T-helper 1 cell treated with Interleukin-12 subunit alpha and Interleukin-12 subunit beta and Interleukin-4 antibody, amounts not matched to agents 30 μg/mL and 1 μg/mL, for 36 hours (primary cell): ENCODE data around the gene CCDC77.
A peak's percentile ranks its signal among the peaks of the same experiment; 100 is the strongest.
"Not testable (repeated sequence)": the region's sequence is repeated elsewhere in the genome, so short reads cannot be mapped to it uniquely, and the experiment has no call there.

Experiments used
- H3K27ac Mint-ChIP-seq: one replicate; pipeline ENCODE4 v1.8.0; 2021; ENCODE audit warnings: mild to moderate bottlenecking, mixed read lengths
- H3K27me3 Mint-ChIP-seq: one replicate; pipeline ENCODE4 v1.8.0; 2021; ENCODE audit warnings: low read depth, mixed read lengths
- H3K36me3 Mint-ChIP-seq: one replicate; pipeline ENCODE4 v1.8.0; 2021; ENCODE audit warnings: low read depth, mixed read lengths
- H3K4me1 Mint-ChIP-seq: one replicate; pipeline ENCODE4 v1.8.0; 2021; ENCODE audit warnings: low read depth, mixed read lengths
- H3K4me3 Mint-ChIP-seq: one replicate; pipeline ENCODE4 v1.8.0; 2021; ENCODE audit warnings: mild to moderate bottlenecking, moderate library complexity, mixed read lengths
- H3K9me3 Mint-ChIP-seq: one replicate; pipeline ENCODE4 v1.8.0; 2021; ENCODE audit warnings: mixed read lengths

Gene CCDC77

DNA sequence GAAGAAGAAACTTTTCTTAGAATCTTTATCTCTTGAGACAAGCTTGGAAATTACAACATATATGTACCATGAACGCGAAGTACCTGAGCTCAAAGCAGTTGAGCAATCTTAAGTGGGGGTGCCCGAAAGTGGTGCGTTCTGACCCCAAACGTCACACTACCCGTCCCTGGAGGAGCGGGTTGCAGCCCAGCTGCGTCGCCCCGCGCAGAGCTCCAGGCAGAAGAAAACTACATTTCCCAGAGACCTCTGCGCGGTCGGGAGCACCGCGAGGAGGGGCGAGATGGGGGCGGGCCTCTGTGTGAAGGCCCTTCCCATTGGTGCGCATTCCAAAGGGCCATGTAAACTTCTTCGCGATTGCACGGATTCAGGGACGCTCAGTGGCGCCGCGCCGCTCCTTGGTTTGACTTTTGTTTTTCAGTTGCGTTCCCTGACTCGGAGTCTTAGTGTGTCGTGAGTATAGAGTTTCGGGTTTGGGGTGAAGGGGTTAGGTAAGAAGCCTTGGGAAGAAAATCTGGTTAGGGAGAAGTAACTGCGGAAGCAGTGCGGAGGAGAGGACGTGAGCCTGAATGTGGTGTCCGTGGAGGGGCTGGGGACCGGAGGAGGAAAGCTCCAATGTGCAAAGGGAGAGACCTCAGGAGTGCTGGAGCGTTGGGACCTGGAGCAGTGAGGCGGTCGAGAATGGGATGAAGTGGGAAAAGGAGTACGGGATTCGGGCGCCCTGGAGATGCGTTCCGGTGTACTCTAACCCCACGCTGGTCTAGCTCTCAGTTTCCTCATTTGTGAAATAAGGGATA is at the start of gene CCDC77:
TSS of gene CCDC77 (plus strand) at position 410 of the 794 bp plus-strand sequence. CDS start 7,740 bp downstream, outside the sequence.
- Mint-ChIP-seq H3K9me3 (no peaks in the 10 kb centered on the region), H3K27ac (no peak within 1 kb of the TSS), H3K27me3 (no peaks in the 10 kb centered on the region), H3K4me3 (no peak within 1 kb of the TSS), H3K4me1 (peaks cover 9% of the 10 kb centered on the region), H3K36me3 (no peaks in the 10 kb centered on the region)

DNA sequence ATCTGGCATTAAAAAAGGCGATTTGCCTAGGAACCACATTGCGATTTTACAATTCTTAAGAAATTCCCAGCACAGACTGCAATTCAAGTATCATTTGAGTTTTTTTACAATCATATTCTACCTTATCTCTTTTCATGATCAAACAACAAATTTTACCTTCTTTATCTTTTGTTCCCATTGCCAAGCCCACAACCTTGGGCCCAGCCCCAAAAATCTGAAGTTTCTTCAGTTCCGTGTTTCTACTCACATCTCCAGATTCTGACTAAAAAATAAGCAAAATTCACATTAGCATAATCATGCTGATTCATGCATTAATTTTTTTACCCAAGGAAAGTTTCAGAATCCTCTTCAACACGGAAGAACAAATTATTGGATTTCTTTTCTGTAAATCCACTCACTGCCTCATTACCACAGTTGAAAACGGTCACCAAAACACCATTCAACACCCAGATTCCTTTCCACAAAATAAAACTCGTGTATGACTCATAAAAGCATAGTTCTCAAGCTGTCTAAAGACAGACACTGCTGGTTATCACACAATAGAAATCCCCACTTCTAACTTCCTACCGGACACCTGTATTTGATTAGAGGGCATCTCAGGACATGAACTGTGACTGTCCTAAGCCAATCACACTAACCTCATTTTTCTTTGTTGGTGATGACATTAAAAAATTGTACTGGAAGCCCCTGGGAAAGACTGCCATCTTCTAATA is 45.0 kb upstream of the CCDC77 start:
- no peaks in the 10 kb centered on the region for H3K9me3 Mint-ChIP-seq
- no peak overlapping the region for H3K4me3 Mint-ChIP-seq
- peaks cover 7% of the 10 kb centered on the region for H3K4me1 Mint-ChIP-seq
- no peaks in the 10 kb centered on the region for H3K27me3 Mint-ChIP-seq
- no peak overlapping the region for H3K27ac Mint-ChIP-seq
- peaks cover 53% of the 10 kb centered on the region for H3K36me3 Mint-ChIP-seq

DNA sequence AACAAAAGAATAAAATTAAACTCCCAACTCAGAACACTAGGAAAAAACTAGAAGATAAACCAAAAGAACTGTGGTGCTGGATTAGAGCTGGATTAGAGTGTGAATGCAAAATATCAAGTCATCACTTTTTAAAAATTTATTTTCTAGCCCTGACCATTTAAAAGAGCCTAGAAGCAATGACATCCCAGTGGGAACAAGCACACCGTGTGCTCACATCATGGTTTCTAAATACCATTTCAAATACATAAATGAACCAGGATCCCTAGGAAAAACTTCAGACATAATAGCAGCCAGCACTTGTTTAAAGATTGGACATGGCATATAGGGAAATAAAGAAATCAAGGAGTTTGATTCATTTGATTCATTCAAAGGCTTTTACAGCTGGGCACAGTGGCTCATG is 42.4 kb upstream of the CCDC77 start:
- no peak overlapping the region for H3K27ac Mint-ChIP-seq
- no peaks in the 10 kb centered on the region for H3K27me3 Mint-ChIP-seq
- H3K4me3 Mint-ChIP-seq, result no peak overlapping the region
- H3K4me1 Mint-ChIP-seq, result peaks cover 9% of the 10 kb centered on the region
- peaks cover 60% of the 10 kb centered on the region for H3K36me3 Mint-ChIP-seq
- no peaks in the 10 kb centered on the region for H3K9me3 Mint-ChIP-seq

DNA sequence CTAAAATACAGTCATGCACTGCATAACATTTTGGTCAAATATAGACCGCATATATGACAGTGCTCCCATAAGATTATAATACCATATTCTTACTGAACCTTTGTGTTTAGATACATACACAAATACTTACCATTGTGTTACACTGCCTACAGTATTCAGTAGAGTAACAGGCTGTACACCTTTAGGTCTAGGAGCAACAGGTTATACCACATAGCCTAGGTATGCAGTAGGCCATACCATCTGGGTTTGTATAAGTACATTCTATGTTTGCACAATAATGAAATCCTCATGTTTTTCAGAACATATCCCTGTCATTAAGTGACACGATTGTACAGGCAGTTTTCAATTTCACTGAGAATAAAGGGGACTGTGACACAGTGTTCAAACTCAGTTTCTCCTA is 34.6 kb upstream of the CCDC77 start:
- Mint-ChIP-seq H3K27me3 (no peaks in the 10 kb centered on the region), H3K27ac (no peak overlapping the region), H3K4me1 (peaks cover 5% of the 10 kb centered on the region), H3K36me3 (peaks cover 79% of the 10 kb centered on the region), H3K9me3 (peaks cover 3% of the 10 kb centered on the region), H3K4me3 (no peak overlapping the region)

DNA sequence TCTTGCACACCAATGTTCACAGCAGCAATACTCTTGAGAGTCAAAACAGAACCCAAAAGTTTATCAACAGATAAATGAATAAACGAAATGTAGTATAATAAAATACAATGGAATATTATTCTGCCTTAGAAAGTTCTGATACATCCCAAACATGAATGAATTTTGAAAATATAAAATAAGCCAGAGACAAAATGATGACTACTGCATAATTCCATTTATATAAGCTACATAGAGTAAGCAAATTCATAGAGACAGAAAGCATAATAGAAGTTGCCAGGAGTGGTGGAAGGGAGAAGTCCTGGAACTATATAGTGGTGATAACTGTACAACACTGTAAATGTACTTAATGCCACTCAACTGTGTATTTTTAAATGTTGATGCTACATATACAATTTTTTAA is 33.5 kb upstream of the CCDC77 start:
- peaks cover 83% of the 10 kb centered on the region for H3K36me3 Mint-ChIP-seq
- H3K4me3 Mint-ChIP-seq, result no peak overlapping the region
- peaks cover 11% of the 10 kb centered on the region for H3K9me3 Mint-ChIP-seq
- H3K27ac Mint-ChIP-seq, result no peak overlapping the region
- H3K4me1 Mint-ChIP-seq, result peaks cover 2% of the 10 kb centered on the region
- no peaks in the 10 kb centered on the region for H3K27me3 Mint-ChIP-seq

DNA sequence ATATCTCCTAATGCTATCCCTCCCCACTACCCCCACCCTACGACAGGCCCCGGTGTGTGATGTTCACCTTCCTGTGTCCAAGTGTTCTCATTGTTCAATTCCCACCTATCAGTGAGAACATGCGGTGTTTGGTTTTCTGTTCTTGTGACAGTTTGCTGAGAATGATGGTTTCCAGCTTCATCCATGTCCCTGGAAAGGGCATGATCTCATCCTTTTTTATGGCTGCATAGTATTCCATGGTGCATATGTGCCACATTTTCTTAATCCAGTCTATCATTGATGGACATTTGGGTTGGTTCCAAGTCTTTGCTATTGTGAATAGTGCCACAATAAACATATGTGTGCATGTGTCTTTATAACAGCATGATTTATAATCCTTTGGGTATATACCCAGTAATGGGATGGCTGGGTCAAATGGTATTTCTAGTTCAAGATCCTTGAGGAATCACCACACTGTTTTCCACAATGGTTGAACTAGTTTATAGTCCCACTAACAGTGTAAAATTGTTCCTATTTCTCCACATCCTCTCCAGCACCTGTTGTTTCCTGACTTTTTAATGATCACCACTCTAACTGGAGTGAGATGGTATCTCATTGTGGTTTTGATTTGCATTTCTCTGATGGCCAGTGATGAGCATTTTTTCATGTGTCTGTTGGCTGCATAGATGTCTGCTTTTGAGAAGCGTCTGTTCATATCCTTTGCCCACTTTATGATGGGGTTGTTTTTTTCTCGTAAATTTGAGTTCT is 30.5 kb upstream of the CCDC77 start:
- Mint-ChIP-seq H3K9me3 (peaks cover 28% of the 10 kb centered on the region), H3K36me3 (peaks cover 88% of the 10 kb centered on the region)
- H3K27me3 Mint-ChIP-seq, H3K4me1 Mint-ChIP-seq, H3K27ac Mint-ChIP-seq, H3K4me3 Mint-ChIP-seq: not testable (repeated sequence)

DNA sequence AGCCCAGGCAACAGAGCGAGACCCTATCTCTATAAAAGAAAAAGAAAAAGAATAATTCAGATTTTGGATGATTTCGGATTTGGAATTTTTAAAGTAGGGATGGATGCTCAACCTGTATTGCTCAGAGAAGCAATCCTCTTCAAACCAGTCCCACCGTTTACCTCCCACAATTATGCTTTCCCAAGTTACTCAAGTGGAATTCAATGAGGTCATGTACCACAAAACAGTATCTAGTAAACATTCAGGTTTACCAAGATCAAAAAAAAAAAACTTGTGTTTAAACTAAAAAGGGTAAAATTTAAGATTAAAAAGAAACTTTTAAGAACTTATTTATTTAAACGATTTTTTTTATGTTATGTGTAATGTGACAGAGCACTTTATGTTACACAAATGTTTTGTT is 14.8 kb upstream of the CCDC77 start:
- Mint-ChIP-seq H3K27ac (no peak overlapping the region), H3K4me1 (peaks cover 26% of the 10 kb centered on the region), H3K4me3 (peak overlapping the region; percentile 42), H3K36me3 (peaks cover 41% of the 10 kb centered on the region), H3K27me3 (no peaks in the 10 kb centered on the region), H3K9me3 (peaks cover 3% of the 10 kb centered on the region)

DNA sequence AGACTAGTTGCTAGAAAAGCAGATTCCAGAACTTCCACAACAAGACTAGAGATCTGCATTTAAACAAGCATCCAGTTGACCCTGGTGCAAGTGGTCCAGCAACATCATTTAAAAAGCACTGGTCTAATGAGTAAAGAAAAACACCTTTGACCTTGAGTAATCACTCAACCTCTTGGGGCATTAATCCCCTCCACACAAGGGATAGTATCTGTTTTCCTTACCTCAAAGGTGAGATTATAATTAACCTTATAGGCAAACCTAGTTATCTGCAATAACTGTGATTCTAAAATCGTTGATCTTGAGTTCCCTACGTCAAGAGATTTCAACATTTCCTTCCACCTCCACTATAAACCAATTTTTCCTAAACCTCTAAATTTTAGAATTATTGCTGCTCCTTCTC is 13.4 kb upstream of the CCDC77 start:
- peak overlapping the region; percentile 100 for H3K27ac Mint-ChIP-seq
- H3K4me3 Mint-ChIP-seq, result peak overlapping the region; percentile 99
- H3K36me3 Mint-ChIP-seq, result peaks cover 36% of the 10 kb centered on the region
- peaks cover 3% of the 10 kb centered on the region for H3K9me3 Mint-ChIP-seq
- peaks cover 26% of the 10 kb centered on the region for H3K4me1 Mint-ChIP-seq
- H3K27me3 Mint-ChIP-seq, result no peaks in the 10 kb centered on the region

DNA sequence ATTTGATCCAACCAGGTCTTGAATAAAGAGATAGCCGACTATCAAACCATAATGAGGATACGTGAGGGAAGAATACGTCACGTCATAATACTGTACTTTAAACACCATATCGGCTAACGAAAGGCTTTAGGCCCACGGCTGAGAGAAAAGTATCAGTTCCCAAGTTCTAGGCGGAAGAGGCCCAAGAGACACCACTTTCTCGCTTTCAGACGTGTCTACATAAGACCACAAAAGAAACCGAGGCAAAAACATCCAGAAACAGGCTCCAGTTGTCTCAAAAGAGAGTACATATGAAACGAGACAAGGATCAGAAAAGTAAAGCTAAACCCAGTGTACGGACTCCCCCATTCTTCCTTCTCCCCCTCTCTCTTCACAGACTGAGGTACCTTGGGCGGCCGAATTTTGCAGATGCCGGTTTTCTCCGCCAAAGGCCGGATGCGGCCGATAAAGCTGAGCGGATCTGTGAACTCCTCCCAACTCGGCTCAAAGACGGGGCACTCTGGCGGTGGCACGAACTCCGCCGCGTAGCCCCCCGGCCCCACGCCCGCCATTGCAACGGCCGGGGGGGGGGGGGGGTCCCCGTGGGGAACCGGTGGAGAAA is 12.8 kb upstream of the CCDC77 start:
- Mint-ChIP-seq H3K9me3 (peaks cover 3% of the 10 kb centered on the region), H3K4me3 (peak overlapping the region; percentile 99), H3K27me3 (no peaks in the 10 kb centered on the region), H3K36me3 (peaks cover 33% of the 10 kb centered on the region), H3K27ac (peak overlapping the region; percentile 100), H3K4me1 (peaks cover 26% of the 10 kb centered on the region)

DNA sequence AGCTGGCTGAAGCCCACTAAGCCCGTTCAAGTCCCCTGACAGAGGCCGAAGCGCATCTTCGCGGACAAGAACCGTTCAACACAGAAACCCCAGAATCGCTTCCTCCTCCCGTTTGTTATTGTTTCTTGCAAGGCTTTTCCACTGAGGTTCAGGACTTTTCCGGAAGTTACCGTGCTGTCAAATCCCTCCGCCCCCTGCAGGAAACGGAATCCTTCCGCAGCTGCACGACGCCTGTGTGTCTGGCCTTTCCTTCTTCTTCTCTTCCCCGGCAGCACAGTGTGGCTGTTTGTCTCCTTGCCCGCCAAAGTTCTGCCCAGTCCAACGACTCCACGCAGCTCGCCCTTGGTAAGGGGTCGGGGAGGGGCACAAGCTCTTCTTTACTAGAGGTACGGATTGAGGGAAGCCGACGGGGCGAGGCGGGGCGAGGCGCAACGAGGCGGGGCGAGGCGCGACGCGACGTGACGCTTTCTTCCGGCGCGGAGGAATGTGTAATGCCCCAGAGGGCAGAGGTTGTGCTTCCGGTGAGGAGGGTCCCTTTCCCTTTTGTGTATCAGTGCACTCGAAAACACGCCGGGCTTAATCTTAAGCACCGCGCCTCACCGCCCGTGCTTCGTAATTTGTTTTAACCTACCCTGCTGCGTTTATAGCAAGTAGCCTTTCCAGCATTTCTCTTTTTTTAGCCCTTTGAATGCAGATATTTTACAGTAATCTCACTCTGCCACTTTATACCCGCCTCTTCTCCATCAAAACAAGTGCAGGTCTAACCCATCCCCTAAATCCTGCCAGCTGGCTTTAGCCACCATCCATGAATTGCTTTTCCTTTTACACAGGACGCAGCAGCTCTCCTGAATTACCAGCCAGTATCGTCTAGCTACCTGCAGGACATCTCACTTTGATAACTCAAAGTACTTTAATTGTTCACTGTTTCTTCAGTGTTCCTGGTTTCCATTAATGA is 12.0 kb upstream of the CCDC77 start, which contains the start of gene KDM5A:
TSS of gene KDM5A (minus strand) at position 179 of the 955 bp plus-strand sequence. CDS start 229 bp downstream, outside the sequence.
- peak within 1 kb of the TSS; percentile 100 for H3K27ac Mint-ChIP-seq
- peaks cover 3% of the 10 kb centered on the region for H3K9me3 Mint-ChIP-seq
- H3K27me3 Mint-ChIP-seq, result no peaks in the 10 kb centered on the region
- H3K4me3 Mint-ChIP-seq, result peak within 1 kb of the TSS; percentile 99
- H3K4me1 Mint-ChIP-seq, result peaks cover 26% of the 10 kb centered on the region
- peaks cover 25% of the 10 kb centered on the region for H3K36me3 Mint-ChIP-seq

DNA sequence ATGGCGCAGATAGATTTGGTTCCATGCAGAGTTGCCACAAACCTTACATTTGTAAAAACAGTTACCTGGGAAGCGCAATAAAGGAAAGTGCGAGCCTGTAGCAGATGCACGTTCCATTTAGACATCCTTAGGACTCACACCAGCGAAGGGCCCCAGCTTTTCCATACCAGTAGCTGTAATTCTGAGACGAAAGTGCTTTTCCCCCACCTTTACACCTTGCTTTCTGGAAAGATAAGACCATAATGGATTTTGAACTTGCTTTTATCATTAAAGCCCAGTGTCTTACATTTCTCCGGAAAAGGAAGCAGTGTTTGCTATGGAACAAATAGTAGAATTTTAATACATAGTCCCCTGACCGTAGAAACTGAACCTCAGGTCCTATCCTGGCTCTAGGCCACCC is 616 bp upstream of the CCDC77 start:
- H3K36me3 Mint-ChIP-seq, result no peaks in the 10 kb centered on the region
- H3K4me3 Mint-ChIP-seq, result no peak overlapping the region
- no peaks in the 10 kb centered on the region for H3K27me3 Mint-ChIP-seq
- H3K9me3 Mint-ChIP-seq, result no peaks in the 10 kb centered on the region
- peaks cover 9% of the 10 kb centered on the region for H3K4me1 Mint-ChIP-seq
- H3K27ac Mint-ChIP-seq, result no peak overlapping the region

DNA sequence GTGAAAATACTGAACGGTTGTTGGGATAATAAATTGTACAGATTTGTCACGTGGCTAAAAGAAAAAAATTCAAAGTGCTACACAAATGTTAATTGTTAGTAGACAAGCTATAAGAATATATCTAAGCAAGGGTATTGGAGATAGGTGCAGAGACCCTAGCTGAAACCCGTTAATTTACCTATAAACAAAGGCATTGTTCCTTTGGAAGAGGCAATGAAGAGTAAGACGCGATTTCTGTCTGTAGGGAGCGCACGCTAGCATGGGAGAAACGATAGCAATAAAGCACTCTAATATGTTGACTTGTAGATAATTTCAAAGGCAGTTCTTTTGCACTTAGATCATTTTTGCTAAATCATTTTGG is 565 bp downstream of the CCDC77 start:
- Mint-ChIP-seq H3K36me3 (no peaks in the 10 kb centered on the region), H3K27me3 (no peaks in the 10 kb centered on the region), H3K4me3 (no peak overlapping the region), H3K9me3 (no peaks in the 10 kb centered on the region), H3K4me1 (peaks cover 9% of the 10 kb centered on the region), H3K27ac (no peak overlapping the region)

DNA sequence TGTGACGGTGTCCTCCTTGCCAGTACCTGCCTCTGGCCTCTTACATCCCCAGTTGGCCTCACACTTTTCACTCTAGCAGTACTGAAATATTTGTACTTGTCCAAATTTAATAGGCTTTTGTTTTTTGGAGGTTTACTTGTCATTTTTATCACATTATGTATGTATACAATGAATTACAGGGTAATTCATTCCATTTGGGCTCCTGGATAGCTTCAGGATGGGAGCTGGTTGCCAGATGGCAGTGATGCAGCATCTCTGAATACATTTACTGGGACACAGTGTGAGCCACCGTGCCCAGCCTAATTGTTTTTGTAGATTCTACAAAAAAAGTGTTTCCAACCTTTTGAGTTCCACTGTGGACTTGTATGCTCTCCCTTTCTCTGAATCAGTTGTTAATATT is 13.4 kb downstream of the CCDC77 start:
- Mint-ChIP-seq H3K36me3 (peaks cover 19% of the 10 kb centered on the region), H3K4me1 (no peaks in the 10 kb centered on the region), H3K9me3 (no peaks in the 10 kb centered on the region), H3K27me3 (no peaks in the 10 kb centered on the region), H3K27ac (no peak overlapping the region), H3K4me3 (no peak overlapping the region)
